Stimulated activated CD4-positive, alpha-beta T cell treated with anti-CD3 and anti-CD28 coated beads, Interleukin-1b, Interleukin-23, amount 100 ng/mL, for 1 hour (primary cell): ENCODE data around the gene TRIM23.
"Not testable (repeated sequence)": the region's sequence is repeated elsewhere in the genome, so short reads cannot be mapped to it uniquely, and the experiment has no call there.

Source experiments
- DNase-seq, 2 donors: peaks; one replicate each; pipeline ENCODE4 v3.0.0-alpha.2; 2020; ENCODE audit warnings: low read depth in 2 of 2

The TRIM23 gene

GRCh38 chr5:65624025-65624570 is at the start of gene TRIM23:
TSS of gene TRIM23 (minus strand) at chr5:65624333. CDS start at chr5:65624274, 59 bp downstream.
- DNase-seq, result peak; percentile 69 to 74

GRCh38 chr5:65672796-65673195 is 48.7 kb upstream of the TRIM23 start:
- DNase-seq, result no peak

- no peak for DNase-seq
Measured at GRCh38 chr5:65668696-65669095, 44.6 kb upstream of the TRIM23 start.

GRCh38 chr5:65663804-65664521 is 39.8 kb upstream of the TRIM23 start:
- no peak for DNase-seq

- DNase-seq, result no peak
Measured at GRCh38 chr5:65654713-65655112, 30.6 kb upstream of the TRIM23 start.

GRCh38 chr5:65651144-65651543 is 27.0 kb upstream of the TRIM23 start:
- no peak for DNase-seq

GRCh38 chr5:65647941-65648340 is 23.8 kb upstream of the TRIM23 start:
- DNase-seq, result no peak

- DNase-seq, result no peak
Measured at GRCh38 chr5:65646938-65647337, 22.8 kb upstream of the TRIM23 start.

- no peak for DNase-seq
Measured at GRCh38 chr5:65640240-65640639, 16.1 kb upstream of the TRIM23 start.

- no peak for DNase-seq
Measured at GRCh38 chr5:65630981-65631380, 6.8 kb upstream of the TRIM23 start.

GRCh38 chr5:65625743-65626142 is 1.6 kb upstream of the TRIM23 start:
- DNase-seq, result no peak

GRCh38 chr5:65624571-65625555 is 730 bp upstream of the TRIM23 start, which contains the start of the genes SHLD3 and TRAPPC13:
TSS of gene SHLD3 (plus strand) at chr5:65625027. CDS start at chr5:65629588, 4,561 bp downstream.
TSS of gene TRAPPC13 (plus strand) at chr5:65625027. CDS start at chr5:65625061, 34 bp downstream.
- peak; percentile 48 to 56 for DNase-seq

GRCh38 chr5:65623482-65623881 is 651 bp downstream of the TRIM23 start:
- DNase-seq, result no peak

GRCh38 chr5:65621961-65622360 is 2.2 kb downstream of the TRIM23 start:
- DNase-seq, result not testable (repeated sequence)

GRCh38 chr5:65620021-65620420 is 4.1 kb downstream of the TRIM23 start:
- no peak for DNase-seq

GRCh38 chr5:65612298-65612907 is 11.7 kb downstream of the TRIM23 start:
- no peak for DNase-seq

- no peak for DNase-seq
Measured at GRCh38 chr5:65611524-65611923, 12.6 kb downstream of the TRIM23 start.

GRCh38 chr5:65601761-65602160 is 22.4 kb downstream of the TRIM23 start:
- not testable (repeated sequence) for DNase-seq

- DNase-seq, result no peak
Measured at GRCh38 chr5:65588694-65589093, 35.4 kb downstream of the TRIM23 start.

- no peak for DNase-seq
Measured at GRCh38 chr5:65577141-65577540, 47.0 kb downstream of the TRIM23 start.

GRCh38 chr5:65570598-65571226 is 53.4 kb downstream of the TRIM23 start:
- DNase-seq, result no peak
